A549 (cell line): ENCODE measurements around the gene TMEM88. TPM values are rescaled to one million over a fixed set of nuclear protein-coding genes. Genes with fewer than 3 reads are reported as not detected.

Source experiments
- ATAC-seq, 2 experiments: fragments of 200-7000 bp in 1 of 2; fragments of >200 bp in 1 of 2; cut with Nextera tagmentation in 1 of 2; cut with Tn5 transposase in 1 of 2; 3 replicates each; pipeline versions ENCODE4 v1.8.0 to v1.9.1; 2018 to 2020; ENCODE audit warnings: mild to moderate bottlenecking in 1 of 2, moderate library complexity in 1 of 2
- CTCF ChIA-PET: fragments of 300-600 bp; sonication (Branson Sonifier 250); formaldehyde crosslinking; extraction: SDS; loops from one replicate; lab custom pipeline; 2021; ENCODE audit warnings: antibody characterized with exemption, inconsistent platforms; lab: Yijun Ruan, JAX
- POLR2A ChIA-PET: fragments of 350-600 bp; formaldehyde crosslinking; extraction: SDS; loops from one replicate; lab custom pipeline; 2021; ENCODE audit warnings: antibody characterized with exemption, inconsistent platforms; lab: Yijun Ruan, JAX
- DNase-seq, 2 experiments: peaks; one replicate each; pipeline versions ENCODE4 v3.0.0 to v3.0.0-alpha.2; 2011 to 2016; ENCODE audit warnings: low read depth in 1 of 2, low spot score in 1 of 2
- FAIRE-seq: peaks from 2 replicates; lab custom pipeline; 2011; peaks lifted over from hg19 to GRCh38; lab: Jason Lieb, UNC
- H3K27ac ChIP-seq, 2 experiments: fragments of >200 bp; sonication (Bioruptor Twin); formaldehyde crosslinking; 3 replicates each; pipeline ENCODE4 v1.5.1; 2016 to 2017
- H3K4me1 ChIP-seq: fragments of >200 bp; sonication (Bioruptor Twin); formaldehyde crosslinking; 3 replicates; pipeline ENCODE4 v1.6.1; 2016
- H3K4me2 ChIP-seq: fragments of >200 bp; sonication (Bioruptor Twin); formaldehyde crosslinking; 3 replicates; pipeline ENCODE4 v1.6.1; 2016
- H3K4me3 ChIP-seq: fragments of >200 bp; sonication (Bioruptor Twin); formaldehyde crosslinking; 3 replicates; pipeline ENCODE4 v1.5.1; 2016
- H3K9me3 ChIP-seq: fragments of >200 bp; sonication (Bioruptor Twin); formaldehyde crosslinking; 3 replicates; pipeline ENCODE4 v1.6.1; 2016
- ATOH8 ChIP-seq: fragments of 250-450 bp; sonication (Bioruptor Pico); IDR thresholded peaks from 2 replicates; pipeline ENCODE4 v1.5.0; 2020; ENCODE audit warnings: low read depth, mild to moderate bottlenecking, moderate library complexity
- BCL3 ChIP-seq: fragments of >200 bp; sonication (Bioruptor Twin); formaldehyde crosslinking; IDR thresholded peaks from 3 replicates; pipeline ENCODE4 v1.6.1; 2016
- BHLHE40 ChIP-seq: IDR thresholded peaks from 2 replicates; pipeline ENCODE4 v1.6.1; 2012; ENCODE audit warnings: low read depth, low read length, inconsistent platforms
- E2F6 ChIP-seq: IDR thresholded peaks from 2 replicates; pipeline ENCODE4 v1.6.1; 2012; ENCODE audit warnings: low read depth, borderline replicate concordance
- EHF ChIP-seq: fragments of 250-450 bp; sonication (Bioruptor Pico); IDR thresholded peaks from 2 replicates; pipeline ENCODE4 v1.5.0; 2020; ENCODE audit warnings: mild to moderate bottlenecking
- FOSL2 ChIP-seq, 2 experiments: fragments of 450-650 bp in 1 of 2; fragments of >200 bp in 1 of 2; sonication (Bioruptor Twin) in 1 of 2; formaldehyde crosslinking; IDR thresholded peaks; 2 replicates each; pipeline versions ENCODE4 v1.5.0 to v1.6.1; 2016 to 2020; ENCODE audit warnings: mild to moderate bottlenecking in 1 of 2, moderate library complexity in 1 of 2
- FOXS1 ChIP-seq: fragments of 250-450 bp; sonication (Bioruptor Pico); IDR thresholded peaks from 2 replicates; pipeline ENCODE4 v1.5.0; 2020; ENCODE audit warnings: mild to moderate bottlenecking, moderate library complexity
- GATA3 ChIP-seq: IDR thresholded peaks from 2 replicates; pipeline ENCODE4 v1.6.1; 2012; ENCODE audit warnings: borderline replicate concordance
- HDAC2 ChIP-seq: fragments of 200-600 bp; sonication (generic); IDR thresholded peaks from 2 replicates; pipeline ENCODE4 v1.6.1; 2016
- HEYL ChIP-seq: fragments of 250-450 bp; sonication (Bioruptor Pico); IDR thresholded peaks from 2 replicates; pipeline ENCODE4 v1.8.0; 2021; ENCODE audit warnings: mild to moderate bottlenecking, moderate library complexity
- HMGXB4 ChIP-seq: fragments of 250-450 bp; sonication (Bioruptor Pico); IDR thresholded peaks from 2 replicates; pipeline ENCODE4 v1.5.0; 2021; ENCODE audit warnings: mild to moderate bottlenecking, moderate library complexity, borderline replicate concordance
- HOXB13 ChIP-seq: fragments of 250-450 bp; sonication (Bioruptor Pico); IDR thresholded peaks from 2 replicates; pipeline ENCODE4 v1.5.0; 2020; ENCODE audit warnings: low read depth, mild to moderate bottlenecking, moderate library complexity
- HOXB5 ChIP-seq: fragments of 250-450 bp; sonication (Bioruptor Pico); IDR thresholded peaks from 2 replicates; pipeline ENCODE4 v1.5.0; 2020; ENCODE audit warnings: mild to moderate bottlenecking, moderate library complexity
- MAX ChIP-seq: IDR thresholded peaks from 2 replicates; pipeline ENCODE4 v1.6.1; 2012
- MYC ChIP-seq: IDR thresholded peaks from 2 replicates; pipeline ENCODE4 v1.6.1; 2012; ENCODE audit warnings: mild to moderate bottlenecking, inconsistent platforms, low read length, improper control_type of control experiment, borderline replicate concordance
- NFE2L2 ChIP-seq: fragments of 150-350 bp; conservative IDR thresholded peaks from 2 replicates; pipeline ENCODE4 v1.6.1; 2014; ENCODE audit warnings: low read length
- NR3C1 ChIP-seq: fragments of >200 bp; sonication (Bioruptor Twin); formaldehyde crosslinking; IDR thresholded peaks from 3 replicates; pipeline ENCODE4 v1.6.1; 2017
- PHF8 ChIP-seq: fragments of 200-600 bp; sonication (generic); IDR thresholded peaks from 2 replicates; pipeline ENCODE4 v1.6.1; 2016; ENCODE audit warnings: low read depth, mild to moderate bottlenecking, antibody characterized with exemption, moderate library complexity, borderline replicate concordance
- RCOR1 ChIP-seq: fragments of 150-350 bp; IDR thresholded peaks from 2 replicates; pipeline ENCODE4 v1.6.1; 2014; ENCODE audit warnings: antibody characterized with exemption, low read length, low read depth
- RNF2 ChIP-seq: fragments of 200-600 bp; sonication (generic); IDR thresholded peaks from 2 replicates; pipeline ENCODE4 v1.6.1; 2016; ENCODE audit warnings: low read depth, mild to moderate bottlenecking, antibody characterized with exemption, moderate library complexity, borderline replicate concordance
- TFCP2L1 ChIP-seq: fragments of 250-450 bp; sonication (Bioruptor Pico); IDR thresholded peaks from 2 replicates; pipeline ENCODE4 v1.5.0; 2021; ENCODE audit warnings: mild to moderate bottlenecking
- ZC3H11A ChIP-seq: fragments of 450-650 bp; IDR thresholded peaks from 2 replicates; pipeline ENCODE4 v1.6.1; 2014; ENCODE audit warnings: antibody characterized with exemption, mild to moderate bottlenecking
- ZSCAN20 ChIP-seq: fragments of 250-450 bp; sonication (Bioruptor Pico); IDR thresholded peaks from 2 replicates; pipeline ENCODE4 v1.8.0; 2022; ENCODE audit warnings: mild to moderate bottlenecking, moderate library complexity
- WGBS: methylation state at CpG from one replicate; pipeline ENCODE4 v1.1.6; 2017; ENCODE audit errors: missing lambda C conversion rate; 5-methylcytosine and 5-hydroxymethylcytosine counted together
- polyA plus RNA-seq, 4 experiments: library from polyadenylated mRNA; depleted of rRNA in 3 of 4; stranded (reverse); fragments of >200 nt; fragmentation: RNase III in 1 of 4; extraction: RNeasy Plus Mini Kit Qiagen cat#74134 plus additional on column Dnase treatment in 1 of 4; gene quantifications; 2 replicates in 3 of 4; 3 replicates in 1 of 4; pipeline ENCODE4 v1.2.3, GENCODE V29; 2011 to 2017

The TMEM88 gene
- polyA plus RNA-seq, 2 of the 4 experiments (the other 2 are of a cell fraction): 0.17 to 0.48 TPM

GRCh38 chr17:7818026-7818425 lies 36.8 kb upstream of the TMEM88 start:
- Histone ChIP-seq H3K27ac (no peak overlapping the region), H3K4me3 (no peak overlapping the region), H3K4me1 (no peaks in the 10 kb centered on the region), H3K9me3 (no peaks in the 10 kb centered on the region), H3K4me2 (no peak overlapping the region)
- POLR2A ChIA-PET: no interaction called here
- ATAC-seq: no peak
- DNase-seq: no peak
- FAIRE-seq: no peak
- TF ChIP-seq NR3C1 (no peak), HOXB13 (CRISPR knock-in tag) (no peak), FOSL2 (IDR thresholded peaks at IDR 0.05) (no peak), FOSL2 (CRISPR knock-in tag; IDR thresholded peaks at IDR 0.05) (no peak), RNF2 (no peak), ZC3H11A (no peak), HMGXB4 (CRISPR knock-in tag) (no peak), ATOH8 (CRISPR knock-in tag) (no peak), PHF8 (no peak), BCL3 (no peak), ZSCAN20 (CRISPR knock-in tag) (no peak), E2F6 (no peak), MAX (no peak), MYC (no peak), TFCP2L1 (CRISPR knock-in tag) (no peak), HEYL (no peak), RCOR1 (no peak), HOXB5 (CRISPR knock-in tag) (no peak)
- 48% methylated on average over 10 of the region's 10 CpGs for WGBS
- CTCF ChIA-PET: interaction anchor here (0.6 to 24.7 kb wide), 13 partner anchors 9 to 701 kb away, joined by 3 to 677 read pairs (median 8); partner anchors contain the start of genes KDM6B and NAA38

GRCh38 chr17:7818746-7819645 lies 35.9 kb upstream of the TMEM88 start:
- 71% methylated on average over 27 of the region's 27 CpGs for WGBS
- FAIRE-seq (no peak), DNase-seq (no peak), ATAC-seq (no peak)
- Histone ChIP-seq H3K27ac (no peak overlapping the region), H3K4me3 (no peak overlapping the region), H3K4me1 (no peaks in the 10 kb centered on the region), H3K4me2 (no peak overlapping the region), H3K9me3 (no peaks in the 10 kb centered on the region)
- ChIA-PET POLR2A (interaction anchor here (0.9 kb wide), 1 partner anchor 38 kb away, joined by 3 read pairs; the partner anchor contains the start of gene NAA38), CTCF (interaction anchor here (0.6 to 24.7 kb wide), 22 partner anchors 8 to 702 kb away, joined by 3 to 677 read pairs (median 4); partner anchors contain the start of genes KDM6B, NAA38 and WRAP53)
- TF ChIP-seq GATA3 (no peak), NFE2L2 (no peak), BHLHE40 (no peak), FOXS1 (no peak), EHF (CRISPR knock-in tag) (no peak), HDAC2 (no peak)
